ENCODE results near the gene CLIP3.

- TF ChIP-seq CTCF (IDR thresholded peaks at IDR 0.05) = no peak
- no peak for TF ChIP-seq EZH2phosphoT487 (IDR thresholded peaks at IDR 0.05)
These were observed 22.3 kb upstream of the CLIP3 start, which contains the start of gene WDR62 for GRCh38 chr19:36054733-36055686.

All from neural progenitor cell (in vitro differentiated cells).